ENCODE results near the gene LIN28A.

- TF ChIP-seq EZH2 (IDR thresholded peaks at IDR 0.05; ENCODE audit: borderline replicate concordance, insufficient read depth, low read depth, low read length, poor library complexity, severe bottlenecking), result no peak
- TF ChIP-seq CTCF (IDR thresholded peaks at IDR 0.05), result no peak
Measured at GRCh38 chr1:26367441-26367840, 43.2 kb upstream of the LIN28A start.

Data from B cell (primary cell).